Adipocyte (in vitro differentiated cells): ENCODE results near the gene OR6C70.
"Not testable (repeated sequence)": the region's sequence is repeated elsewhere in the genome, so short reads cannot be mapped to it uniquely, and the experiment has no call there.

Source experiments
- DNase-seq: peaks from one replicate; pipeline ENCODE4 v3.0.0-alpha.2; 2015; ENCODE audit warnings: low read depth
- H3K27me3 ChIP-seq: replicated peaks from 2 replicates; pipeline ENCODE4 v1.7.0; 2013; ENCODE audit warnings: mild to moderate bottlenecking, low read length, moderate library complexity; ENCODE audit not compliant: control insufficient read depth, insufficient read depth
- H3K36me3 ChIP-seq: 2 replicates; pipeline ENCODE4 v1.7.0; 2013; ENCODE audit warnings: low read length, mild to moderate bottlenecking, moderate library complexity; ENCODE audit not compliant: control insufficient read depth, insufficient read depth, severe bottlenecking
- H3K4me1 ChIP-seq: 2 replicates; pipeline ENCODE4 v1.7.0; 2013; ENCODE audit warnings: mild to moderate bottlenecking, low read length, moderate library complexity; ENCODE audit not compliant: control insufficient read depth, insufficient read depth
- H3K4me3 ChIP-seq: 2 replicates; pipeline ENCODE4 v1.7.0; 2013; ENCODE audit warnings: mild to moderate bottlenecking, low read length, moderate library complexity
- H3K9ac ChIP-seq: 2 replicates; pipeline ENCODE4 v1.7.0; 2013; ENCODE audit warnings: mild to moderate bottlenecking, low read length, moderate library complexity
- H3K9me3 ChIP-seq: 2 replicates; pipeline ENCODE4 v1.7.0; 2013; ENCODE audit warnings: mild to moderate bottlenecking, low read length, moderate library complexity; ENCODE audit not compliant: control insufficient read depth

OR6C70 gene

DNA sequence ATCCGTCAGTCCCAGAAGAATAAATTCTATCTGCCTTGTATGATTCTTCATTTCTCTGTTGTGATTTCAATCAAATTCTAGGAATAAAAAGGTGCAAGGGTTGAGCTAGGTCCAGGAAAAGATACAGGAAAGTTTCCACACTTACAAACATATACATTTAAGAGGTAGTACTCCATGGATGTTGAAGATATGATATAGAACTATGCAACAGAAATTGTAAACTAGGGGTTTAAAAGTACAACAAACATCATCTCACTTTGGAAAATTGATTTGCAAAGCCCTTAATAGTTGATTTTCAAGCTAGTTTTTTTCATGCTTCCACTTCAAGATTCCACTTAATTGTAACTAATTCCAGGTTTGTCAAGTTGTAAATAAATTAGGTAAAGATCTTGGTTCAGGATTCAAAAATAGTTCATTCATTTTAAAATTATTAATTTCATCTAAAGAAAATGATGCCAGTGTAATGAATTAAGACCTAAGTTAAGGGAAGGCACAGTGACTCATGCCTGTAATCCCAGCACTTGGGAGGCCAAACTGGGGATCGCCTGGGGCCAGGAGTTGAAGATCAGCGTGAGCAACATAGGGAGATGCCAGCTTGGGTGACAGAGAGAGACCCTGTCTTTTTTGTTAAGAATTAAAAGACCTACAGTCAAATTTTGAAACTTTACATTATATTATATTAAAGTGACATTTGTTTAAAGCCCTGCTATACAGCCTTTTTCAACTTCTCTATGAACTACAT, at the start of gene OR6C70:
Gene OR6C70, minus strand, starts transcription at position 51 of the 742 bp plus-strand sequence. Its CDS starts 0 bp downstream, at position 51.
- Histone ChIP-seq H3K9me3 (no peaks in the 10 kb centered on the region), H3K4me3 (no peak within 1 kb of the TSS), H3K9ac (no peak within 1 kb of the TSS), H3K4me1 (no peaks in the 10 kb centered on the region), H3K36me3 (no peaks in the 10 kb centered on the region), H3K27me3 (no peaks in the 10 kb centered on the region)
- no peak for DNase-seq

DNA sequence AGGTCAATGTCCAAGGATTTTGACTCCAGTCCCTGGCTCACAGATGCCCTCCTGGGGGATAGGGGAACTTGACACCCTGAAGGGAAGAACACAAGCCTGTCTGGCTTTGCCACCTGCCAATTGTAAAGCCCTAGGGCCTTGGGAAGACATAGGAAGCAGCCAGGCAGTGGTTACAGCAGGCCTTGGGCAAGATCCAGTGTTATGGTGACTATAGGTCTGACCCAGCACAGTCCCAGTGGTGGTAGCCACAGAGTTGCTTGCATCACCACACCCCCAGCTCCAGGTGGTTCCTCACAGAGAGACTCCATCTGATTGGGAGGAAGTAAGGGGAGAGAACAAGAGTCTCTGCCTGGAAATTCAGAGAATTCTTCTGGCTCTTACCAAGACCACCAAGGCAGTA, 46.5 kb upstream of the OR6C70 start:
- H3K4me3 ChIP-seq, result no peak overlapping the region
- H3K9me3 ChIP-seq, result no peaks in the 10 kb centered on the region
- H3K36me3 ChIP-seq, result no peaks in the 10 kb centered on the region
- no peaks in the 10 kb centered on the region for H3K27me3 ChIP-seq
- H3K9ac ChIP-seq, result no peak overlapping the region
- no peak for DNase-seq
- no peaks in the 10 kb centered on the region for H3K4me1 ChIP-seq

DNA sequence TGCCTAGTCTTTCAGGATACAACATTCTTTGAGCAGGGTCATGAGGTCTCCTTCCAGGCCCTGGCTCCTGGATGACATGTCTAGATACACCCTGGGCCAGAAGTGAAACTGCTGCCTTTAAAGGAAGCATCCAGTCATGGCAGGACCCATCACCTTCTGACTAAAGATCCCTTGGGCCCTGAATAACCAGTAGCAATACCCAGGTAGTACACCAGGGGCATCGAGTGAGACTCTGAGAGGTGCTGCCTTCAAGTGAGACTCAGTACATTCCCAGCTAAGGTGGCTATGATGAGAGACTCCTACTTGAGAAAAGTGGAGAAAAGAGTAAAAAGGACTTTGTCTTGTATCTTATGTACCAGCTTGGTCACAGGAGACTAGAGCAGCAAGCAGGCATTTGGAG, 45.8 kb upstream of the OR6C70 start:
- no peak overlapping the region for H3K9ac ChIP-seq
- H3K4me1 ChIP-seq, result no peaks in the 10 kb centered on the region
- H3K9me3 ChIP-seq, result no peaks in the 10 kb centered on the region
- no peak overlapping the region for H3K4me3 ChIP-seq
- DNase-seq, result no peak
- H3K27me3 ChIP-seq, result no peaks in the 10 kb centered on the region
- H3K36me3 ChIP-seq, result no peaks in the 10 kb centered on the region

DNA sequence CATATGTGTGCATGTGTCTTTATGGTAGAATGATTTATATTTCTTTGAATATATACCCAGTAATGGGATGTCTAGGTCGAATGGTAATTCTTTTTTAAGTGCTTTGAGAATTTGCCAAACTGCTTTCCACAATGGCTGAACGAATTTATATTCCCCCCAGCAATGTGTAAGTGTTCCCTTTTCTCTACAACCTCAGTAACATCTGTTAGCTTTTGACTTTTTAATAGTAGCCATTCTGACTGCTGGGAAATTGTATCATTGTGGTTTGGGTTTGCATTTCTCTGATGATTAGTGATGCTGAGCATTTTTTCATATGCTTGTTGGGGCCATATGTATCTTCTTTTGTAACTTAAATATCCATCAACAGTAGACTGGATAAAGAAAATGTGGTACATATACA, 31.7 kb upstream of the OR6C70 start:
- no peaks in the 10 kb centered on the region for H3K36me3 ChIP-seq
- no peaks in the 10 kb centered on the region for H3K4me1 ChIP-seq
- H3K9ac ChIP-seq, result no peak overlapping the region
- H3K9me3 ChIP-seq, result no peaks in the 10 kb centered on the region
- H3K4me3 ChIP-seq, result no peak overlapping the region
- H3K27me3 ChIP-seq, result no peaks in the 10 kb centered on the region
- no peak for DNase-seq

DNA sequence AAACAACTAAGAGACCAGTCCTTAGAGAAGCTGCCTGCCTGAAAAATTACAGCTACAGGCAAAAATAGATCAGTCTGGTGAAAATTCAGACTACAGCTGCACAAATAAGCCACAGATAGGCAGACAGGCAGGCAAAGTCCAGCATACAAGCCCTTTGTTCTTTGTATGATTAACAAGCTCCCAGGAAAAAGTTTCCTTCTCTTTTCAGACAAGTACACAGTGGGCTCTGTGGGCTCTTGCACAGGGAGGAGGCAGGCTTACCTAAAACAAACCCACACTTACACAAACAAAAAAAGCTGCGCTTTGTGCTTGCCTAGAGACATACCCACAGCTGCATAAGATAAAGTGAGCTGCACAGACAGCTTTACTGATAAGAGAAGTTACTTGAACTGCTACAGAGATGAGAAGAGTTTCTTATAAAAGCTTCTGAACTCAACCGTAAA, 29.9 kb upstream of the OR6C70 start:
- Histone ChIP-seq H3K4me1 (no peaks in the 10 kb centered on the region), H3K27me3 (no peaks in the 10 kb centered on the region), H3K4me3 (no peak overlapping the region), H3K9me3 (no peaks in the 10 kb centered on the region), H3K9ac (no peak overlapping the region), H3K36me3 (no peaks in the 10 kb centered on the region)
- no peak for DNase-seq

DNA sequence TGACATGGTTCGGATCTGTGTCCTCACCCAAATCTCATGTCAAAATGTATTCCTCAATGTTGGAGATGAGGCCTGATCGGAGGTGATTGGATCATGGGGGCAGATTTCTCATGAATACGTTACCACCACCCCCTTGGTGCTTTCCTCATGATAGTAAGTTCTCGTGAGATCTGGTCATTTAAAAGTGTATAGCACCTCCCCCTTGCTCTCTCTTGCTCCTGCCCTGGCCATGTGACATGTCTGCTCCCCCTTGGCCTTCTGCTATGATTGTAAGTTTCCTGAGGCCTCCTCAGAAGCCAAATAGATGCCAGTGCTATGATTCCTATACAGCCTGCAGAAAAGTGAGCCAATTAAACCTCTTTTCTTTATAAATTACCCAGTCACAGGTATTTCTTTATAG, 29.3 kb upstream of the OR6C70 start:
- no peaks in the 10 kb centered on the region for H3K9me3 ChIP-seq
- no peaks in the 10 kb centered on the region for H3K27me3 ChIP-seq
- no peaks in the 10 kb centered on the region for H3K4me1 ChIP-seq
- no peak overlapping the region for H3K9ac ChIP-seq
- no peak for DNase-seq
- H3K36me3 ChIP-seq, result no peaks in the 10 kb centered on the region
- no peak overlapping the region for H3K4me3 ChIP-seq

DNA sequence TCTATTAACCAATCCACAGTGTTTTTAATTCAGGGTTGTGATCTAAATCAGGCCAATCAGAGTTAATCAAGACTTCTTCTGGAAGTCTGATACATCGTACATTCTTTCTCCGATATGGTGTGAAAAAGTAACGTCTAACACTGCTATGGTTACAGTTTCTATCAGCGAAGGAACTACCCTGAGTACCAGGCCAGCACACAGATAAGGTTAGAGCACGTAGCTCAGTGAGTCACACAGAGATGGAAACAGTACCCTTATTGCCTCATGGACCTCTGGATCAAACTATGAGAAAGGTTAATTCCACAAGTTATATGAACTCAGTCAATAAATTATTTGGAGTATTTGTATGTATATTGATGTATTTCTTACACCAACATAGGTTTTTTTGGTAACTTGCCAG, 25.6 kb upstream of the OR6C70 start:
- H3K9me3 ChIP-seq, result no peaks in the 10 kb centered on the region
- H3K36me3 ChIP-seq, result no peaks in the 10 kb centered on the region
- DNase-seq, result no peak
- H3K4me1 ChIP-seq, result no peaks in the 10 kb centered on the region
- no peaks in the 10 kb centered on the region for H3K27me3 ChIP-seq
- H3K4me3 ChIP-seq, result no peak overlapping the region
- no peak overlapping the region for H3K9ac ChIP-seq

DNA sequence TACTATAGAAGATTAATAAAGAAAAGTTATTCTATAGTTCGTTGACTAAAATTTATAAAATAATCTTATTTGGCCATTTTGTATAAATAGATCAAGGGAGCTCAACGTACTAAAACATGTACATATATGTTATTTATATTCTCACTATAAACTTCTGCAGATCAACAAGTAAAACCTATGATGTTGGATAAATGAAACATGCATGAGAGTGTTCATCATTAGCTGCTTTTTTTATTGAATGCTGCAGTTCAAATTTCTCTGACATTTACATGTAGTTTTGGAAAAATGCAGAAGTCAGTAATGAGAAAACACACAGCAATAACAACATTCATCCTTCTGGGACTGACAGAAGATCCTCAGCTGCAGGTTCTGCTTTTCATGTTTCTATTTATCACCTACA, 22.1 kb upstream of the OR6C70 start, which contains the start of gene OR6C68:
Gene OR6C68, plus strand, starts transcription at position 301 of the 400 bp plus-strand sequence. Its CDS starts 0 bp downstream, at position 301.
- H3K27me3 ChIP-seq, result no peaks in the 10 kb centered on the region
- no peaks in the 10 kb centered on the region for H3K9me3 ChIP-seq
- no peak for DNase-seq
- no peak within 1 kb of the TSS for H3K4me3 ChIP-seq
- no peaks in the 10 kb centered on the region for H3K4me1 ChIP-seq
- H3K36me3 ChIP-seq, result no peaks in the 10 kb centered on the region
- no peak within 1 kb of the TSS for H3K9ac ChIP-seq

DNA sequence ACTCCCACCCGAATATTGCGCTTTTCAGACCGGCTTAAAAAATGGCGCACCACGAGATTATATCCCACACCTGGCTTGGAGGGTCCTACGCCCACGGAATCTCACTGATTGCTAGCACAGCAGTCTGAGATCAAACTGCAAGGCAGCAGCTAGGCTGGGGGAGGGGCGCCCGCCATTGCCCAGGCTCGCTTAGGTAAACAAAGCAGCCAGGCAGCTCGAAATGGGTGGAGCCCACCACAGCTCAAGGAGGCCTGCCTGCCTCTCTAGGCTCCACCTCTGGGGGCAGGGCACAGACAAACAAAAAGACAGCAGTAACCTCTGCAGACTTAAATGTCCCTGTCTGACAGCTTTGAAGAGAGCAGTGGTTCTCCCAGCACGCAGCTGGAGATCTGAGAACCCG, 14.3 kb upstream of the OR6C70 start:
- not testable (repeated sequence) for H3K9me3 ChIP-seq, H3K27me3 ChIP-seq, H3K4me1 ChIP-seq, H3K36me3 ChIP-seq, H3K4me3 ChIP-seq, DNase-seq, H3K9ac ChIP-seq

DNA sequence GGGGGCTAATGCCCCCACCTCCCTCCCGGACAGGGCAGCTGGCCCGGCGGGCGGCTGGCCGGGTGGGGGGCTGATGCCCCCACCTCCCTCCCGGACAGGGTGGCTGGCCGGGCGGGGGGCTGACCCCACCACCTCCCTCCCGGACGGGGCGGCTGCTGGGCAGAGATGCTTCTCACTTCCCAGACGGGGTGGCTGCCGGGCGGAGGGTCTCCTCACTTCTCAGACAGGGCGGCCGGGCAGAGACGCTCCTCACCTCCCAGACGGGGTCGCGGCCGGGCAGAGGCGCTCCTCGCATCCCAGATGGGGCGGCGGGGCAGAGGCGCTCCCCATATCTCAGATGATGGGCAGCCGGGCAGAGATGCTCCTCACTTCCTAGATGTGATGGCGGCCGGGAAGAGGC, 9.2 kb upstream of the OR6C70 start:
- not testable (repeated sequence) for H3K9ac ChIP-seq, H3K36me3 ChIP-seq, H3K27me3 ChIP-seq, H3K9me3 ChIP-seq, H3K4me1 ChIP-seq, DNase-seq, H3K4me3 ChIP-seq

DNA sequence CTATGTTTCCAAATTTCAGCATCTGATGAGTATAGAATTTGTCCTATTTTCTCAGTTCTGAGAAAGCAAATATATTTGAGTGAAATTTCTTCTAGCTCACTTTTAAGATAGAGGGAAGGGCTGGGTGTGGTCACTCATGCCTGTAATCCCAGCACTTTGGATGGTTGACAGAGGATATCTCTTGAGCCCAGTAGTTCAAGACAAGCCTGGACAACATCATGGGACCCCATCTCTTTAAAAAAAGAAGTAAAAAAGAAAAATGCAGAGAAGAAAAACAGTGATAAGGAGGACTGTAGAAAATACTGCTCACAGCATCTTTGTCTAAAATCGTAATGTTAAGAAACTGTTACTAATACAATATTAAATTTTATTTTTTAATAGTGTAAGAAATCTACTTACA, 2.3 kb upstream of the OR6C70 start:
- H3K4me1 ChIP-seq, result no peaks in the 10 kb centered on the region
- no peaks in the 10 kb centered on the region for H3K27me3 ChIP-seq
- DNase-seq, result no peak
- no peak overlapping the region for H3K4me3 ChIP-seq
- no peaks in the 10 kb centered on the region for H3K9me3 ChIP-seq
- no peak overlapping the region for H3K9ac ChIP-seq
- no peaks in the 10 kb centered on the region for H3K36me3 ChIP-seq

DNA sequence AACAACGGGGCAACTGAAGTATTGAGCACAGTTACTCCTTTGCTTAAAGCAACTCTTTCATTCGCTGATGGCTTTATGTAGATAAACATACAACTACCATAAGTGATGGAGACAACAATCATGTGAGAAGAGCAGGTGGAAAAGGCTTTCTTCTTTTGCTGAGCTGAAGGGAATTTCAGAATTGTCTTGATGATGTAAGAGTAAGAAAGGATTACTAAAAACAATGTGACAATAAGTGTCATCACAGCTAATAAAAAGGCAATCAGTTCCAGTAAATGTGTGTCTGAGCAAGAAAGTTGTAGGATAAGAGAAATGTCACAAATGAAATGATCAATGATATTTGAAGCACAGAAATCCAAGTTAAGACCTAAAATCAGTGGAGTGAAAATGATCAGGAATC, 647 bp downstream of the OR6C70 start:
- no peaks in the 10 kb centered on the region for H3K9me3 ChIP-seq
- DNase-seq, result no peak
- H3K27me3 ChIP-seq, result no peaks in the 10 kb centered on the region
- H3K4me3 ChIP-seq, result no peak overlapping the region
- no peaks in the 10 kb centered on the region for H3K36me3 ChIP-seq
- H3K4me1 ChIP-seq, result no peaks in the 10 kb centered on the region
- no peak overlapping the region for H3K9ac ChIP-seq
